Stimulated activated memory B cell treated with anti-CD40 and anti-IgM and Interleukin-4, amounts not matched to agents 10 μg/mL and 1 μg/mL and 100 μg/mL, for 72 hours (primary cell): ENCODE results near the gene EXOSC7.
"Not testable (repeated sequence)": the region's sequence is repeated elsewhere in the genome, so short reads cannot be mapped to it uniquely, and the experiment has no call there.

Experiments
- ATAC-seq: fragments of 150-1000 bp; cut with Tn5 transposase; 2 replicates; pipeline ENCODE4 v1.10.0; 2021
- H3K27ac Mint-ChIP-seq: one replicate; pipeline ENCODE4 v1.8.0; 2022; ENCODE audit warnings: mild to moderate bottlenecking, mixed read lengths
- H3K27me3 Mint-ChIP-seq: one replicate; pipeline ENCODE4 v1.8.0; 2022; ENCODE audit warnings: mixed read lengths
- H3K36me3 Mint-ChIP-seq: one replicate; pipeline ENCODE4 v1.8.0; 2022; ENCODE audit warnings: mixed read lengths
- H3K4me1 Mint-ChIP-seq: one replicate; pipeline ENCODE4 v1.8.0; 2022; ENCODE audit warnings: mixed read lengths
- H3K4me3 Mint-ChIP-seq: one replicate; pipeline ENCODE4 v1.8.0; 2022; ENCODE audit warnings: mild to moderate bottlenecking, moderate library complexity, mixed read lengths
- H3K9me3 Mint-ChIP-seq: one replicate; pipeline ENCODE4 v1.8.0; 2022; ENCODE audit warnings: mixed read lengths

The EXOSC7 gene

GRCh38 chr3:44976002-44976815 lies at the start of gene EXOSC7, which contains the start of gene ZDHHC3:
TSS of gene EXOSC7 (plus strand) at chr3:44976244. CDS start at chr3:44976278, 34 bp downstream.
TSS of gene ZDHHC3 (minus strand) at chr3:44976174. CDS start at chr3:44959436, 16,738 bp downstream.
- Mint-ChIP-seq H3K27me3 (no peaks in the 10 kb centered on the region), H3K9me3 (no peaks in the 10 kb centered on the region), H3K27ac (peak within 1 kb of the TSS; percentile 93), H3K4me3 (peak within 1 kb of the TSS; percentile 98), H3K4me1 (peaks cover 58% of the 10 kb centered on the region), H3K36me3 (peaks cover 5% of the 10 kb centered on the region)
- ATAC-seq = peak; percentile 95

- no peak for ATAC-seq
- no peaks in the 10 kb centered on the region for H3K27me3 Mint-ChIP-seq
- H3K9me3 Mint-ChIP-seq = no peaks in the 10 kb centered on the region
- no peak overlapping the region for H3K27ac Mint-ChIP-seq
- no peaks in the 10 kb centered on the region for H3K4me1 Mint-ChIP-seq
- no peak overlapping the region for H3K4me3 Mint-ChIP-seq
- H3K36me3 Mint-ChIP-seq = peaks cover 74% of the 10 kb centered on the region
Observed at GRCh38 chr3:44926921-44927320, 49.1 kb upstream of the EXOSC7 start.

GRCh38 chr3:44927371-44927770 lies 48.7 kb upstream of the EXOSC7 start:
- Mint-ChIP-seq H3K36me3 (peaks cover 74% of the 10 kb centered on the region), H3K4me3 (no peak overlapping the region), H3K27me3 (no peaks in the 10 kb centered on the region), H3K9me3 (no peaks in the 10 kb centered on the region), H3K27ac (no peak overlapping the region), H3K4me1 (no peaks in the 10 kb centered on the region)
- no peak for ATAC-seq

- H3K4me3 Mint-ChIP-seq = no peak overlapping the region
- no peak for ATAC-seq
- H3K27ac Mint-ChIP-seq = no peak overlapping the region
- H3K4me1 Mint-ChIP-seq = no peaks in the 10 kb centered on the region
- no peaks in the 10 kb centered on the region for H3K27me3 Mint-ChIP-seq
- H3K36me3 Mint-ChIP-seq = peaks cover 74% of the 10 kb centered on the region
- H3K9me3 Mint-ChIP-seq = no peaks in the 10 kb centered on the region
Observed at GRCh38 chr3:44929782-44930181, 46.3 kb upstream of the EXOSC7 start.

- H3K4me3 Mint-ChIP-seq = no peak overlapping the region
- ATAC-seq = no peak
- no peaks in the 10 kb centered on the region for H3K4me1 Mint-ChIP-seq
- H3K27me3 Mint-ChIP-seq = no peaks in the 10 kb centered on the region
- peaks cover 70% of the 10 kb centered on the region for H3K36me3 Mint-ChIP-seq
- H3K9me3 Mint-ChIP-seq = no peaks in the 10 kb centered on the region
- no peak overlapping the region for H3K27ac Mint-ChIP-seq
Observed at GRCh38 chr3:44930911-44931310, 45.1 kb upstream of the EXOSC7 start.

GRCh38 chr3:44931791-44932190 lies 44.3 kb upstream of the EXOSC7 start:
- H3K9me3 Mint-ChIP-seq = no peaks in the 10 kb centered on the region
- H3K36me3 Mint-ChIP-seq = peaks cover 69% of the 10 kb centered on the region
- H3K27me3 Mint-ChIP-seq = no peaks in the 10 kb centered on the region
- ATAC-seq = no peak
- no peak overlapping the region for H3K27ac Mint-ChIP-seq
- H3K4me1 Mint-ChIP-seq = no peaks in the 10 kb centered on the region
- H3K4me3 Mint-ChIP-seq = no peak overlapping the region

- no peaks in the 10 kb centered on the region for H3K9me3 Mint-ChIP-seq
Observed at GRCh38 chr3:44932271-44932670, 43.8 kb upstream of the EXOSC7 start.

GRCh38 chr3:44932986-44933944 lies 42.8 kb upstream of the EXOSC7 start:
- no peaks in the 10 kb centered on the region for H3K9me3 Mint-ChIP-seq
- no peak overlapping the region for H3K4me3 Mint-ChIP-seq
- no peak overlapping the region for H3K27ac Mint-ChIP-seq
- no peak for ATAC-seq
- H3K4me1 Mint-ChIP-seq = no peaks in the 10 kb centered on the region
- peaks cover 64% of the 10 kb centered on the region for H3K36me3 Mint-ChIP-seq
- no peaks in the 10 kb centered on the region for H3K27me3 Mint-ChIP-seq

More at GRCh38 chr3:44932271-44932670, 43.8 kb upstream of the EXOSC7 start:
- H3K4me3 Mint-ChIP-seq = no peak overlapping the region
- no peaks in the 10 kb centered on the region for H3K4me1 Mint-ChIP-seq
- no peak for ATAC-seq
- no peak overlapping the region for H3K27ac Mint-ChIP-seq
- H3K27me3 Mint-ChIP-seq = no peaks in the 10 kb centered on the region
- peaks cover 65% of the 10 kb centered on the region for H3K36me3 Mint-ChIP-seq

- Mint-ChIP-seq H3K27ac (no peak overlapping the region), H3K27me3 (no peaks in the 10 kb centered on the region), H3K4me3 (no peak overlapping the region), H3K36me3 (peaks cover 72% of the 10 kb centered on the region), H3K9me3 (no peaks in the 10 kb centered on the region), H3K4me1 (no peaks in the 10 kb centered on the region)
- ATAC-seq = no peak
Observed at GRCh38 chr3:44939581-44940036, 36.4 kb upstream of the EXOSC7 start.

GRCh38 chr3:44942202-44942921 lies 33.7 kb upstream of the EXOSC7 start:
- H3K27ac Mint-ChIP-seq = no peak overlapping the region
- H3K36me3 Mint-ChIP-seq = peaks cover 80% of the 10 kb centered on the region
- H3K27me3 Mint-ChIP-seq = no peaks in the 10 kb centered on the region
- ATAC-seq = no peak
- H3K4me3 Mint-ChIP-seq = no peak overlapping the region
- no peaks in the 10 kb centered on the region for H3K4me1 Mint-ChIP-seq
- H3K9me3 Mint-ChIP-seq = no peaks in the 10 kb centered on the region

GRCh38 chr3:44948239-44948638 lies 27.8 kb upstream of the EXOSC7 start:
- Mint-ChIP-seq H3K27ac (no peak overlapping the region), H3K4me1 (peaks cover 22% of the 10 kb centered on the region), H3K36me3 (peaks cover 45% of the 10 kb centered on the region), H3K27me3 (no peaks in the 10 kb centered on the region), H3K4me3 (no peak overlapping the region), H3K9me3 (no peaks in the 10 kb centered on the region)
- ATAC-seq = no peak

- not testable (repeated sequence) for H3K27ac Mint-ChIP-seq, ATAC-seq, H3K4me3 Mint-ChIP-seq, H3K9me3 Mint-ChIP-seq, H3K27me3 Mint-ChIP-seq
- peaks cover 27% of the 10 kb centered on the region for H3K4me1 Mint-ChIP-seq
- peaks cover 40% of the 10 kb centered on the region for H3K36me3 Mint-ChIP-seq
Observed at GRCh38 chr3:44949770-44950169, 26.3 kb upstream of the EXOSC7 start.

GRCh38 chr3:44950275-44950734 lies 25.7 kb upstream of the EXOSC7 start:
- Mint-ChIP-seq H3K36me3 (peaks cover 35% of the 10 kb centered on the region), H3K27me3 (no peaks in the 10 kb centered on the region), H3K9me3 (no peaks in the 10 kb centered on the region), H3K27ac (no peak overlapping the region), H3K4me1 (peaks cover 32% of the 10 kb centered on the region), H3K4me3 (no peak overlapping the region)
- no peak for ATAC-seq

GRCh38 chr3:44952689-44953088 lies 23.4 kb upstream of the EXOSC7 start:
- no peak overlapping the region for H3K4me3 Mint-ChIP-seq
- H3K9me3 Mint-ChIP-seq = no peaks in the 10 kb centered on the region
- peaks cover 51% of the 10 kb centered on the region for H3K4me1 Mint-ChIP-seq
- H3K27me3 Mint-ChIP-seq = no peaks in the 10 kb centered on the region
- no peak overlapping the region for H3K27ac Mint-ChIP-seq
- peaks cover 32% of the 10 kb centered on the region for H3K36me3 Mint-ChIP-seq
- no peak for ATAC-seq

- Mint-ChIP-seq H3K4me3 (no peak overlapping the region), H3K36me3 (peaks cover 37% of the 10 kb centered on the region), H3K4me1 (peaks cover 52% of the 10 kb centered on the region), H3K27me3 (no peaks in the 10 kb centered on the region), H3K9me3 (no peaks in the 10 kb centered on the region), H3K27ac (no peak overlapping the region)
- ATAC-seq = no peak
Observed at GRCh38 chr3:44954304-44954703, 21.7 kb upstream of the EXOSC7 start.
